ENCODE measurements around the gene ABI3.

DNA sequence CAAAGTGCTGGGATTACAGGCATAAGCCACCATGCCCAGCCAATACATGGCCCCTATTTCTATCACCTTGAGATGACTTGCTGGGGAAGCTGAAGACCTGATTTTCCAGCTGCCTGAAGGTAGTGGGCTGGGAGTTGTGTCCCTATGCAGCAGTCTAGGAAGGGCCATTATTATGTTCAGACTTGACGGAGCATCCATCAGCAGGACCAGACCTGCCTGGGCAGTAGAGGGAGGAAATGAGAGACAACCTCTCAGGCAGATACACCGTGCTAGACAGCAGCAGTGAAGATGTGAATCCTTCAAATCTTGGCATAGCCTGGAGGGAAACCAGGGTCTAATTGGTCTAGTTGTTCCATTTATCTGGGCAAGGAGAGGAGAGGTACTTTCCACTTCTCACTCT lies 55.7 kb downstream of the ABI3 start:
- TF ChIP-seq, protein P1, sequence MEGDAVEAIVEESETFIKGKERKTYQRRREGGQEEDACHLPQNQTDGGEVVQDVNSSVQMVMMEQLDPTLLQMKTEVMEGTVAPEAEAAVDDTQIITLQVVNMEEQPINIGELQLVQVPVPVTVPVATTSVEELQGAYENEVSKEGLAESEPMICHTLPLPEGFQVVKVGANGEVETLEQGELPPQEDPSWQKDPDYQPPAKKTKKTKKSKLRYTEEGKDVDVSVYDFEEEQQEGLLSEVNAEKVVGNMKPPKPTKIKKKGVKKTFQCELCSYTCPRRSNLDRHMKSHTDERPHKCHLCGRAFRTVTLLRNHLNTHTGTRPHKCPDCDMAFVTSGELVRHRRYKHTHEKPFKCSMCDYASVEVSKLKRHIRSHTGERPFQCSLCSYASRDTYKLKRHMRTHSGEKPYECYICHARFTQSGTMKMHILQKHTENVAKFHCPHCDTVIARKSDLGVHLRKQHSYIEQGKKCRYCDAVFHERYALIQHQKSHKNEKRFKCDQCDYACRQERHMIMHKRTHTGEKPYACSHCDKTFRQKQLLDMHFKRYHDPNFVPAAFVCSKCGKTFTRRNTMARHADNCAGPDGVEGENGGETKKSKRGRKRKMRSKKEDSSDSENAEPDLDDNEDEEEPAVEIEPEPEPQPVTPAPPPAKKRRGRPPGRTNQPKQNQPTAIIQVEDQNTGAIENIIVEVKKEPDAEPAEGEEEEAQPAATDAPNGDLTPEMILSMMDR (IDR thresholded peaks at IDR 0.05; ENCODE audit: poor library complexity, severe bottlenecking) = no peak
- no peak for TF ChIP-seq EZH2 (IDR thresholded peaks at IDR 0.05; ENCODE audit: borderline replicate concordance, insufficient read depth, low read length, poor library complexity, severe bottlenecking)
- TF ChIP-seq RAD21 (conservative IDR thresholded peaks at IDR 0.05) = no peak
- no peak for TF ChIP-seq SMC3 (conservative IDR thresholded peaks at IDR 0.05; ENCODE audit: poor library complexity)
- no peak for TF ChIP-seq POLR2AphosphoS5 (IDR thresholded peaks at IDR 0.05)
- no peak for TF ChIP-seq REST (IDR thresholded peaks at IDR 0.05; ENCODE audit: borderline replicate concordance)
- no peak for TF ChIP-seq TAF1 (IDR thresholded peaks at IDR 0.05; ENCODE audit: low read depth)
- TF ChIP-seq MXI1 (conservative IDR thresholded peaks at IDR 0.05; ENCODE audit: poor library complexity, severe bottlenecking) = no peak
- TF ChIP-seq EP300 (conservative IDR thresholded peaks at IDR 0.05; ENCODE audit: poor library complexity, severe bottlenecking) = no peak
